ENCODE results near the gene COL4A6. TPM values are rescaled to one million over a fixed set of nuclear protein-coding genes. Genes with fewer than 3 reads are reported as not detected.

COL4A6 gene
- 26.1 and 30.6 TPM in 2 replicates for total RNA-seq

GRCh38 chrX:108438110-108438623 lies at the start of gene COL4A6:
COL4A6 (minus strand) TSS chrX:108438422; CDS start chrX:108438196, 226 bp downstream.

GRCh38 chrX:108439426-108439942 lies 1.3 kb upstream of the COL4A6 start, which contains the start of gene COL4A5:
COL4A5 (plus strand) TSS chrX:108439838; CDS start chrX:108440126, 288 bp downstream.

Other genes starting within 250 kb of the COL4A6 start
- 69.8 and 115 TPM in 2 replicates for gene COL4A5, start 1.4 kb upstream of the COL4A6 start, total RNA-seq

All from myometrial cell (primary cell).